Liver (tissue), 9 donors: Measurements from ENCODE around the gene GPR21. TPM values are rescaled to one million over a fixed set of nuclear protein-coding genes. Genes with fewer than 3 reads are reported as not detected.

Experiments used
- DNase-seq: peaks from one replicate; pipeline ENCODE4 v3.0.0-alpha.2; 2017; ENCODE audit warnings: low spot score
- H3K27ac ChIP-seq, 2 donors: one replicate each; pipeline ENCODE4 v1.7.0; 2013; ENCODE audit warnings: inconsistent platforms in 2 of 2, low read length in 2 of 2, control low read depth in 1 of 2, low read depth in 1 of 2, mild to moderate bottlenecking in 1 of 2
- H3K27me3 ChIP-seq, 4 donors: one replicate each; pipeline versions ENCODE4 v1.6.1 to v1.7.0; 2013; ENCODE audit warnings: low read length in 3 of 4, inconsistent platforms in 1 of 4, mild to moderate bottlenecking in 1 of 4, moderate library complexity in 1 of 4; ENCODE audit not compliant: control insufficient read depth in 4 of 4, insufficient read depth in 4 of 4
- H3K36me3 ChIP-seq, 4 donors: one replicate each; pipeline versions ENCODE4 v1.6.1 to v1.7.0; 2013; ENCODE audit warnings: low read length in 3 of 4, mild to moderate bottlenecking in 3 of 4, low read depth in 1 of 4, moderate library complexity in 1 of 4; ENCODE audit not compliant: control insufficient read depth in 4 of 4, insufficient read depth in 3 of 4
- H3K4me1 ChIP-seq, 4 donors: one replicate each; pipeline versions ENCODE4 v1.6.1 to v1.7.0; 2013; ENCODE audit warnings: low read length in 3 of 4, mild to moderate bottlenecking in 3 of 4, moderate library complexity in 1 of 4; ENCODE audit not compliant: control insufficient read depth in 4 of 4, insufficient read depth in 4 of 4
- H3K4me3 ChIP-seq, 3 donors: one replicate each; pipeline versions ENCODE4 v1.6.1 to v1.7.0; 2013; ENCODE audit warnings: low read length in 3 of 3, control low read depth in 1 of 3, low read depth in 1 of 3, mild to moderate bottlenecking in 1 of 3
- H3K9ac ChIP-seq, 2 donors: one replicate each; pipeline ENCODE4 v1.7.0; 2013; ENCODE audit warnings: low read length in 2 of 2, mild to moderate bottlenecking in 2 of 2, moderate library complexity in 2 of 2, control low read depth in 1 of 2, low read depth in 1 of 2
- H3K9me3 ChIP-seq, 4 donors: one replicate each; pipeline versions ENCODE4 v1.6.1 to v1.7.0; 2013; ENCODE audit warnings: low read length in 3 of 4; ENCODE audit not compliant: control insufficient read depth in 4 of 4
- ATF3 ChIP-seq: IDR thresholded peaks from 2 replicates; pipeline ENCODE4 v1.6.1; 2016; ENCODE audit warnings: antibody characterized with exemption
- CTCF ChIP-seq: fragments of 150-350 bp; IDR thresholded peaks from 2 replicates; pipeline ENCODE4 v1.5.1; 2017; ENCODE audit warnings: improper control_type of control experiment, low read depth, low read length; ENCODE audit not compliant: missing input control
- EGR1 ChIP-seq, 2 donors: IDR thresholded peaks; 2 replicates each; pipeline ENCODE4 v1.6.1; 2016 to 2018; ENCODE audit warnings: antibody characterized with exemption in 2 of 2, low read depth in 2 of 2
- FOXA1 ChIP-seq: IDR thresholded peaks from 2 replicates; pipeline ENCODE4 v1.6.1; 2016; ENCODE audit warnings: antibody characterized with exemption
- GABPA ChIP-seq, 2 donors: IDR thresholded peaks in 1 of 2; conservative IDR thresholded peaks in 1 of 2; 2 replicates each; pipeline ENCODE4 v1.6.1; 2016; ENCODE audit warnings: antibody characterized with exemption in 2 of 2, mild to moderate bottlenecking in 1 of 2, moderate library complexity in 1 of 2
- HNF4A ChIP-seq, 2 donors: conservative IDR thresholded peaks; 2 replicates each; pipeline ENCODE4 v1.6.1; 2016; ENCODE audit warnings: antibody characterized with exemption in 2 of 2, mild to moderate bottlenecking in 2 of 2
- HNF4G ChIP-seq: IDR thresholded peaks from 2 replicates; pipeline ENCODE4 v1.6.1; 2016; ENCODE audit warnings: antibody characterized with exemption
- MAX ChIP-seq: IDR thresholded peaks from 2 replicates; pipeline ENCODE4 v1.6.1; 2016; ENCODE audit warnings: antibody characterized with exemption
- NR2F2 ChIP-seq: IDR thresholded peaks from 2 replicates; pipeline ENCODE4 v1.6.1; 2016; ENCODE audit warnings: antibody characterized with exemption
- RAD21 ChIP-seq, 2 donors: IDR thresholded peaks; 2 replicates each; pipeline ENCODE4 v1.6.1; 2016; ENCODE audit warnings: antibody characterized with exemption in 2 of 2, mild to moderate bottlenecking in 2 of 2
- REST ChIP-seq: IDR thresholded peaks from 2 replicates; pipeline ENCODE4 v1.6.1; 2016; ENCODE audit warnings: antibody characterized with exemption, mild to moderate bottlenecking
- RXRA ChIP-seq, 2 donors: IDR thresholded peaks; 2 replicates each; pipeline ENCODE4 v1.6.1; 2017 to 2018; ENCODE audit warnings: antibody characterized with exemption in 2 of 2, mild to moderate bottlenecking in 1 of 2
- SP1 ChIP-seq: IDR thresholded peaks from 2 replicates; pipeline ENCODE4 v1.6.1; 2018; ENCODE audit warnings: antibody characterized with exemption, mild to moderate bottlenecking
- TAF1 ChIP-seq: conservative IDR thresholded peaks from 2 replicates; pipeline ENCODE4 v1.6.1; 2016; ENCODE audit warnings: antibody characterized with exemption, mild to moderate bottlenecking
- YY1 ChIP-seq: IDR thresholded peaks from 2 replicates; pipeline ENCODE4 v1.6.1; 2016; ENCODE audit warnings: antibody characterized with exemption, mild to moderate bottlenecking
- WGBS: extraction: QIAGEN DNeasy Blood & Tissue Kit; methylation state at CpG from one replicate; pipeline ENCODE4 v1.1.7; 2013; 5-methylcytosine and 5-hydroxymethylcytosine counted together
- polyA plus RNA-seq, 2 donors: library from polyadenylated mRNA; stranded (reverse) in 1 of 2; unstranded in 1 of 2; fragments of 200-250 nt in 1 of 2; fragments of >200 nt in 1 of 2; fragmentation: Nextera tagmentation in 1 of 2; extraction: Ambion mirVana in 1 of 2; gene quantifications; one replicate each; pipeline versions ENCODE4 v1.2.1 to v1.2.3, GENCODE V29; 2013 to 2015
- total RNA-seq, 2 donors: library from RNA; depleted of rRNA; stranded (reverse); fragments of >200 nt; gene quantifications; one replicate each; pipeline ENCODE4 v1.2.3, GENCODE V29; 2014
- donor health status: healthy.
- donor health status: healthy.
- donor health status: healthy.
- donor health status: healthy.
- donor health status: healthy.

The GPR21 gene
- total and polyA plus RNA-seq, 4 donors, result 0.07 to 0.67 TPM; not detected in 2

GRCh38 chr9:122998448-122998847, 35.0 kb upstream of the GPR21 start:
- H3K4me1 ChIP-seq, result peaks cover 1 to 17% (median 6%) of the 10 kb centered on the region in 4 donors
- H3K27me3 ChIP-seq, result no peaks in the 10 kb centered on the region
- H3K36me3 ChIP-seq, result no peaks in the 10 kb centered on the region
- WGBS, result 40% methylated on average over 5 of the region's 5 CpGs
- TF ChIP-seq HNF4A (conservative IDR thresholded peaks at IDR 0.05), result peak; percentile 36 to 44
- TF ChIP-seq FOXA1, result no peak
- no peak for DNase-seq
- no peak overlapping the region for H3K9ac ChIP-seq
- no peak overlapping the region for H3K4me3 ChIP-seq
- no peak overlapping the region for H3K27ac ChIP-seq
- no peaks in the 10 kb centered on the region for H3K9me3 ChIP-seq

GRCh38 chr9:123000371-123001068, 32.9 kb upstream of the GPR21 start:
- H3K4me3 ChIP-seq, result no peak overlapping the region
- no peak overlapping the region for H3K9ac ChIP-seq
- no peaks in the 10 kb centered on the region for H3K36me3 ChIP-seq
- no peaks in the 10 kb centered on the region for H3K27me3 ChIP-seq
- H3K4me1 ChIP-seq, result peaks cover 1 to 20% (median 8%) of the 10 kb centered on the region in 4 donors
- 100% methylated on average over 1 of the region's 1 CpG for WGBS
- no peak overlapping the region for H3K27ac ChIP-seq
- DNase-seq, result no peak
- H3K9me3 ChIP-seq, result no peaks in the 10 kb centered on the region
- TF ChIP-seq HNF4G (no peak), NR2F2 (no peak), YY1 (no peak), RAD21 (IDR thresholded peaks at IDR 0.05) (no peak), FOXA1 (no peak), HNF4A (conservative IDR thresholded peaks at IDR 0.05) (no peak), RXRA (IDR thresholded peaks at IDR 0.05) (no peak), REST (no peak), SP1 (no peak)

GRCh38 chr9:123002754-123003153, 30.7 kb upstream of the GPR21 start:
- no peak for DNase-seq
- Histone ChIP-seq H3K9me3 (no peaks in the 10 kb centered on the region), H3K36me3 (no peaks in the 10 kb centered on the region), H3K27me3 (no peaks in the 10 kb centered on the region), H3K9ac (no peak overlapping the region), H3K4me1 (peaks cover 2 to 16% (median 8%) of the 10 kb centered on the region in 4 donors), H3K27ac (no peak overlapping the region), H3K4me3 (no peak overlapping the region)
- WGBS, result 68% methylated on average over 5 of the region's 5 CpGs
- TF ChIP-seq REST, result no peak
- TF ChIP-seq RXRA (IDR thresholded peaks at IDR 0.05), result no peak
- TF ChIP-seq HNF4G, result no peak
- TF ChIP-seq EGR1 (IDR thresholded peaks at IDR 0.05; ENCODE audit: low read depth in 2 of 2), result no peak
- TF ChIP-seq CTCF, result no peak
- TF ChIP-seq ATF3, result no peak
- no peak for TF ChIP-seq SP1
- no peak for TF ChIP-seq GABPA (IDR thresholded peaks at IDR 0.05 in 1 of 2, conservative IDR thresholded peaks at IDR 0.05 in 1 of 2)
- no peak for TF ChIP-seq TAF1
- no peak for TF ChIP-seq HNF4A (conservative IDR thresholded peaks at IDR 0.05)
- TF ChIP-seq FOXA1, result no peak
- no peak for TF ChIP-seq MAX
